GM19395 (cell line): ENCODE measurements around the gene OLFM1.

Experiments used
- ATAC-seq: cut with Tn5 transposase; IDR thresholded peaks from one replicate; pipeline ENCODE4 v1.9.1; 2021; ENCODE audit warnings: mild to moderate bottlenecking, moderate library complexity; ENCODE audit not compliant: unreplicated experiment

The OLFM1 gene

GRCh38 chr9:135076143-135076875, 11.2 kb upstream of the OLFM1 start:
- no peak for ATAC-seq

- no peak for ATAC-seq
These were observed 10.5 kb upstream of the OLFM1 start for GRCh38 chr9:135076876-135077430.

DNA sequence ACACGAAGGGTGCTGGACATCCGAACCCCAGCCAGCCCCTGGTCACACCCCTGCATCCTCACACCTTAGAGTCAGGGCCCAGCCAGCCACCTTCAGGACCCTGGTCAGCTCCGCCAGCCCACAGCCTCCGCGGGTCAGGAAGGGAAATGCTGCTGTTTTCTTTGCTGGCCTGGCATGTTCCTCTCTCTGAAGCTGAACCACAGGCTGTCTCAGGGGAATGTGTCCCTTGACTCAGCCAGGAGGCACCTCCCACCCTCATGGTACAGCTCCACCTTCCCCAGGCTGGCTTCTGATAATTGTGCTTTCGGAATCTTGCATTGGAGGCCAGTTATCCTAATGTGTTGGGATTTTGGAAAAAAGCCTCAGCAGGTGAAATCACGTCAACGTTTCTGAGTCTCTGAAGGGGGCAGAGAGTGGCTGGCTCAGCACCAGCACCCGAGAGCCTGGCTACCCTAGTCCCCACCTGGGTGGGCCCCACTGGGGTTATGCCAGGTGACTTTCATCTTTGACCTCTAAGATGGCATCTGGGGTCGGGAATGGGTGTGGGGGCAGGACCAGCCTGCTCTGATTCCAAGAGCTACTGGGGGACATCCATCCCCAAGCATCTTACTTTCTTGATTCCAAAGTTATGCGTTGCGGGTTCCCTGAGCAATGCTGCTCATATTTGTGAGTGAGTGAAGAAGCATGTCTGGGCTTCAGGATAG, 9.8 kb upstream of the OLFM1 start:
- no peak for ATAC-seq

GRCh38 chr9:135078361-135078821, 9.1 kb upstream of the OLFM1 start:
- ATAC-seq, result no peak

DNA sequence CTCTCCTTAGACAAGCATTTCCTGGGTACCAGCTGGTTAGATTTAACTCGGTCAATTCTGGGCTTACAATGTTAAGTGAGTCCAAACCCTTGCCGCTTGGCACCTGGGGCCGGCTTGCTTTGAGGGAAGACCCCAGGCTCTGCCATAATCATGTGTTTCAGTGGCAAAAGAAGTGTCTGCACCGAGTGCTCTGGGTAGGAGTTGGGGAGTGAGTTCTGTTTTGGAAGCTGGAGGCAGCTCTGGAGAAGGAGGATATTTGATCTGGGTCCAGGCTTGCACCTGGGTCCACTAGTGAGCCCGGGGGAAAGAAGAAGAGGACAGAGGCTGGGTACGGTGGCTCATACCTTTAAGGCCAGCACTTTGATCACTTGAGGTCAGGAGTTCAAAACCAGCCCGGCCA, 8.4 kb upstream of the OLFM1 start:
- ATAC-seq, result no peak

DNA sequence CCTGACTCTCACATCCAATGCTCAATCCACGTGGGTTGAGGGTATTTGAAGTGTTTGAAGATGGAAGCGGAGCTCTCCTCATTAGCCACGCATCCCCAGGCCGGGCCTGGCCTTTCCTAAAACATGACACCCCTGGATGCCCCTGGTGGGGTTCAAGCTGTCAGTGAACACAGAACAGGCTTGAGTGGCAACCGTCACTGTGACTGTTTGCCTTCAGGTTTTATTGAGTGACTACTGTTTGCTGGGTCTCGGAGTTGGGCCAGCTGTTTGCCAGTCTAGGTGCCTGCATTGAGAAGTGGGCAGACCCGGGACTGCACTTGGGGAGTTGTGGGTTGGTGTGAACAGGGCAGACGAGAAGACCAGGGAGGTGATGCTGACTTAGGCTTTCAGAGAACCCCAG, 7.8 kb upstream of the OLFM1 start:
- no peak for ATAC-seq

- no peak for ATAC-seq
These were observed 6.9 kb upstream of the OLFM1 start for GRCh38 chr9:135080286-135081263.

- no peak for ATAC-seq
These were observed 6.2 kb upstream of the OLFM1 start for GRCh38 chr9:135081264-135081660.

- ATAC-seq, result no peak
These were observed 5.7 kb upstream of the OLFM1 start for GRCh38 chr9:135081731-135082130.

- no peak for ATAC-seq
These were observed 4.9 kb upstream of the OLFM1 start for GRCh38 chr9:135082536-135082935.

DNA sequence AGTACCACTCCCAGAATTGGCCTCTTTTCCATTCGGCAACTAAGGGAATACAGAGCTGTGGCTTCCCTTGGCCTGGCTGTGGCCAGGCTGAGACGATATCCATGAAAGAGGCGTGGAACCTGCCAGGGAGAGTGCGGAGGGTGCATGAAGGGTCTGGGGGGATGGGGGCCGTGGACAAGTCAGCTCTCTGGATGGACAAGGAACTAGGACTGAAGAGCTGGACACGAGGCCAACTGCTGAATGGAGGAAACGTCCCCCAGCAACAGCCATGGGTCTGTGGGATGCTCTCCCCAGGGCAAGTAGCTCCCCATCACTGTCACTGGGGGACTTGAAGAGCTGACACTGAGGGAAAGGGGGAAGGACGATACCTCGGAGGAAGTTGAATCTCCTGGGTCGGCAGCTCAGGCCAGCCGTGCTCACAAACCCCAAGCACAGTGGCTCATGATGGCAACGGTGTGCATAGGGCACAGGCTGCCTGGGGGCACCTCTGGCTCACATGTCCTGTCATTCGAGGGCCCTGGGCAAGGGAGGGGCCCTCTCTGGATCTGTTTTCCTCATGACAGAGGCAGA, 4.1 kb upstream of the OLFM1 start:
- ATAC-seq, result no peak

GRCh38 chr9:135083831-135084230, 3.6 kb upstream of the OLFM1 start:
- no peak for ATAC-seq

- no peak for ATAC-seq
These were observed 3.2 kb upstream of the OLFM1 start for GRCh38 chr9:135084262-135084661.

DNA sequence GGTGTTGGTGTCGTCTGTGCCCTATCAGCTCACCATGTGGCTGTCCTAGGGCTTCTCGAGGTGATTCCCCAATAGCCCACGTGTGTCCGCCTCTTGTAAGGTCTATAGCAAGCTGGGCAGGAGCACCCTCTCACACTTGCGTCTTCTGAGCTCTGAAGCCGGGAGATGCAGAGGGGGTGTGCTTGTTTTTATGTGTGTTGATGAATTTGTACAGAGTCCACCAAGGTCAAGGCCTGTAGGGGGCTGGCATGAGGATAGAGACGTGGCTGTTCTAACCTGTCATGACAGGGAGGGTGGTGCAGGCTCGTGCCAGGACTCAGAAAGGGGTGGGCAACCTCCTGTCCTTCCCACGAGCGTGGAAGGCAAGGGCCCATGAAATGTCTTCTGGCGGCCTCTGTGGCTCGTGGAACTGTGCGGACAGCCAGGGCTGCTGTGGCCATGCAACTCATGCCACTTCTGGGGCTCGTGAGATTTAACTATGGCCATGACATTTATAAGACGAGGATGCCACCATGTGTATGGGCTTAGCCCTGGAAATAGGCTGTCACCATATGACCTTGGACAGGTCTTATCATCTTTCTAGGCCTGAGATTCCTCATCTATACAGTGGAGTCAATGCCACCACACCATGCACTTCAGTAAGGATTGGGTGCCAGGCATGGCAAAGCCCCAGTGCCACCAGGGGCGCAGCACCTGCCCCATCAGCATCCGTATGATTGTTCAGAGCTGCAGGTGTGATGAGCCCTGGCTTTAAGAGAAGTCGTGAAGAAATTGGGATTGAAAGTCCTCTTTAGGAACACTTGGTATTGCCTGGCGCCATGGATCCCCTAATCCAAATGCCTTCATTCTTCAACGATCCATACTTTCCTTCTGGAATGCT, 2.3 kb upstream of the OLFM1 start:
- ATAC-seq, result no peak

DNA sequence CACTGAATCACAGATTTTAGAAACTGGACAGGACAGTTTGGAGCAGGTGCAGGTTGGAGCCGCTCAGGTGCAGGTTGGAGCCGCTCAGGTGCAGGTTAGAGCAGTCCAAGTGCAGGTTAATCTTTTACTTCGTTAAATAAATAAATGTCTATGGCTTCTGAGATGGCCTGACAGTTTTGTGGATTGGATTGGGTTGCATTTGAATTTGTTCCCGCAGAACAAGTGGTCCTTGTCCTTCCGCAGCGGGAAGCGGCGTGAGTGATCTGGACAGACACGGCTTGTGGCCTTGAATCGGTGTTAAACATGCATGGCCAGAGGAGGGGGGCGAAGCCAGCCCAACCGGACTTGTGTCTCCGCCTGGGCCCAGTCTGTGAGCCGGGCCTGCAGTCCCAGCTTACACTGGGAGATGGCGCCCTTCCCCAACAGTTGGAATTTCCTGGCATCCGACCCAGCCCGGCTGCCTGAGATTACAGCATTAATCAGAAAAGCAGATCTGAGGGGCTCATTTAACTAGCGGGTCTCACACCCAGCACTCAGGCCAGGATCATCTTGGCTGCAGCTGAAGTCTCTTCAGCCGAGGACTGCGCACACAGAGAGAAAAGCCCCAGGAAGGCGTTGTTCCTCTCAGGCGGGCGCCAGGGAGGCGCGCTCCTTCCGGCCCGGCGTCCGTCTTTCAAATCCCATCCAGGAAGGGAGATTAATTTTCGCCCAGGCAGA, 1.5 kb upstream of the OLFM1 start:
- no peak for ATAC-seq

GRCh38 chr9:135086597-135087488, 625 bp upstream of the OLFM1 start:
- no peak for ATAC-seq

GRCh38 chr9:135087899-135088347, 455 bp downstream of the OLFM1 start:
- ATAC-seq, result no peak
